ENCODE measurements around the gene PRKCE.

DNA sequence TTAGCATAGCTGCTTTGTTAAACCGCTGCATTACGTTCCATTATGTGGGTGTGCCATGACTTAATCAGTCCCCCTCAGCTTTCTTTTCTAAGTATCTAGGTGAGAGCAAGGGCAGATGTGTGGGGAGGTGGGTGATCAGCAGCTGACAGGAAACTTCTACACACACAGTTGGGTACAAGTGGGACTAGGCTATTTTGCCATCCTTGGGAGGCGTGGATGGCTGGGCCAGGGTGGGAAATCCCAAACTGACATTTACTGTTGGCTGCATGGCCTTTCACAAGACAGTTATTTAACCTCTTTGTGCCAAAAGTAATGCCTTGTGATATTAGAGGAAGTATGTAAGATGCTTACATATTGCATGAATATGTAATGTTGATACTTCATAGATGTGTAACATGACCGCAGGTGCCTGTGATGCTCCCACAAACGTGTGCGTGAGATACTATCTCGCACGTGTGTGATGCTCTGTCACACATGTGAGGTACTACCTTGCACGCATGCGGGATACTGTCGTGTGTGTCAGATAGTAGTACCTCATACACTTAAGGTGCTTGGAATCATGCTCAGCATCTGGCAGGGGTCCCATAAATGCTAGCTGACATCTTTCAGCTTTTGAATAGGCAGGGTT lies 314.5 kb downstream of the PRKCE start:
- no peak for TF ChIP-seq GATA3 (IDR thresholded peaks at IDR 0.05; ENCODE audit: low read depth, low read length)
- TF ChIP-seq GATA2 (IDR thresholded peaks at IDR 0.05; ENCODE audit: low read depth, low read length): no peak
